GM23338 (cell line): Measurements from ENCODE around the gene BBX. TPM values are rescaled to one million over a fixed set of nuclear protein-coding genes. Genes with fewer than 3 reads are reported as not detected.

ENCODE experiments used
- ATAC-seq: fragments of 200-7000 bp; cut with Tn5 transposase; 3 replicates; pipeline ENCODE4 v1.9.1; 2020
- DNase-seq: peaks from one replicate; pipeline ENCODE4 v3.0.0-alpha.2; 2015; ENCODE audit warnings: low spot score
- H2AFZ ChIP-seq: fragments of 200-600 bp; sonication (generic); 2 replicates; pipeline ENCODE4 v1.8.0; 2016; ENCODE audit warnings: antibody characterized with exemption, mild to moderate bottlenecking, moderate library complexity
- H3F3A ChIP-seq: fragments of 200-600 bp; sonication (generic); replicated peaks from 2 replicates; pipeline ENCODE4 v1.8.0; 2017; ENCODE audit warnings: antibody characterized with exemption, mixed run types, low read depth
- H3K27ac ChIP-seq: fragments of 200-600 bp; sonication (generic); 2 replicates; pipeline ENCODE4 v1.6.1; 2016; ENCODE audit warnings: low read depth
- H3K27me3 ChIP-seq: fragments of 200-600 bp; sonication (generic); 2 replicates; pipeline ENCODE4 v1.8.0; 2016; ENCODE audit warnings: mild to moderate bottlenecking, mixed run types, moderate library complexity; ENCODE audit not compliant: insufficient read depth
- H3K36me3 ChIP-seq: fragments of 200-600 bp; sonication (generic); 2 replicates; pipeline ENCODE4 v1.8.0; 2016; ENCODE audit warnings: mild to moderate bottlenecking; ENCODE audit not compliant: insufficient read depth
- H3K4me1 ChIP-seq: fragments of 200-600 bp; sonication (generic); 2 replicates; pipeline ENCODE4 v1.8.0; 2016; ENCODE audit warnings: mild to moderate bottlenecking, moderate library complexity; ENCODE audit not compliant: insufficient read depth
- H3K4me2 ChIP-seq: fragments of 200-600 bp; sonication (generic); 2 replicates; pipeline ENCODE4 v1.7.1; 2017; ENCODE audit warnings: mixed run types
- H3K4me3 ChIP-seq: fragments of 200-600 bp; sonication (generic); 2 replicates; pipeline ENCODE4 v1.6.1; 2016; ENCODE audit warnings: mixed run types
- H3K79me2 ChIP-seq: fragments of 200-600 bp; sonication (generic); replicated peaks from 2 replicates; pipeline ENCODE4 v1.8.0; 2017; ENCODE audit warnings: mild to moderate bottlenecking; ENCODE audit not compliant: insufficient read depth
- H3K9me2 ChIP-seq: fragments of 200-600 bp; sonication (generic); 2 replicates; pipeline ENCODE4 v1.8.0; 2017; ENCODE audit not compliant: insufficient read depth
- H4K20me1 ChIP-seq: fragments of 200-600 bp; sonication (generic); replicated peaks from 2 replicates; pipeline ENCODE4 v1.8.0; 2017; ENCODE audit warnings: mild to moderate bottlenecking; ENCODE audit not compliant: insufficient read depth
- H3K27ac Mint-ChIP-seq: 2 replicates; pipeline ENCODE4 v1.8.0; 2020; ENCODE audit warnings: inconsistent platforms, mild to moderate bottlenecking, moderate library complexity, mixed read lengths
- H3K27me3 Mint-ChIP-seq: 3 replicates; pipeline ENCODE4 v1.8.0; 2022; ENCODE audit warnings: low read depth, mild to moderate bottlenecking, moderate library complexity, mixed read lengths, inconsistent platforms; ENCODE audit not compliant: insufficient read depth, poor library complexity
- H3K36me3 Mint-ChIP-seq: 3 replicates; pipeline ENCODE4 v1.8.0; 2021; ENCODE audit warnings: low read depth, mild to moderate bottlenecking, inconsistent platforms, moderate library complexity, mixed read lengths
- H3K4me1 Mint-ChIP-seq: 3 replicates; pipeline ENCODE4 v1.8.0; 2020; ENCODE audit warnings: mild to moderate bottlenecking, inconsistent platforms, mixed read lengths
- H3K4me3 Mint-ChIP-seq: 3 replicates; pipeline ENCODE4 v1.8.0; 2021; ENCODE audit warnings: moderate library complexity, mild to moderate bottlenecking, inconsistent platforms, mixed read lengths
- H3K9me3 Mint-ChIP-seq: 3 replicates; pipeline ENCODE4 v1.8.0; 2020; ENCODE audit warnings: moderate library complexity, mild to moderate bottlenecking, inconsistent platforms, mixed read lengths
- EZH2phosphoT487 ChIP-seq: fragments of 200-600 bp; sonication (generic); IDR thresholded peaks from one replicate; pipeline ENCODE4 v1.8.1; 2018; ENCODE audit warnings: antibody characterized with exemption; ENCODE audit not compliant: unreplicated experiment
- REST ChIP-seq: IDR thresholded peaks from one replicate; pipeline ENCODE4 v1.6.1; 2018; ENCODE audit warnings: antibody characterized with exemption; ENCODE audit not compliant: unreplicated experiment
- polyA plus RNA-seq: library from polyadenylated mRNA; unstranded; fragments of >200 nt; fragmentation: Nextera tagmentation; extraction: Ambion mirVana; gene quantifications from 2 replicates; pipeline ENCODE4 v1.2.1, GENCODE V29; 2016
- total RNA-seq: library from RNA; depleted of rRNA; stranded (reverse); fragments of >200 nt; shearing (Covaris generic); gene quantifications from 2 replicates; pipeline ENCODE4 v1.2.3, GENCODE V29; 2014
- TF ChIP-seq, protein P1 (sequence below): fragments of 250-450 bp; sonication (Bioruptor Pico); IDR thresholded peaks from 2 replicates; pipeline ENCODE4 v1.5.0; 2020; ENCODE audit warnings: mild to moderate bottlenecking, moderate library complexity

Gene BBX
- total and polyA plus RNA-seq, 2 experiments from 2014 or later = 35.2 to 44.1 TPM

GRCh38 chr3:107516475-107516874 is 6.3 kb upstream of the BBX start (continued):
- TF ChIP-seq, protein P1, sequence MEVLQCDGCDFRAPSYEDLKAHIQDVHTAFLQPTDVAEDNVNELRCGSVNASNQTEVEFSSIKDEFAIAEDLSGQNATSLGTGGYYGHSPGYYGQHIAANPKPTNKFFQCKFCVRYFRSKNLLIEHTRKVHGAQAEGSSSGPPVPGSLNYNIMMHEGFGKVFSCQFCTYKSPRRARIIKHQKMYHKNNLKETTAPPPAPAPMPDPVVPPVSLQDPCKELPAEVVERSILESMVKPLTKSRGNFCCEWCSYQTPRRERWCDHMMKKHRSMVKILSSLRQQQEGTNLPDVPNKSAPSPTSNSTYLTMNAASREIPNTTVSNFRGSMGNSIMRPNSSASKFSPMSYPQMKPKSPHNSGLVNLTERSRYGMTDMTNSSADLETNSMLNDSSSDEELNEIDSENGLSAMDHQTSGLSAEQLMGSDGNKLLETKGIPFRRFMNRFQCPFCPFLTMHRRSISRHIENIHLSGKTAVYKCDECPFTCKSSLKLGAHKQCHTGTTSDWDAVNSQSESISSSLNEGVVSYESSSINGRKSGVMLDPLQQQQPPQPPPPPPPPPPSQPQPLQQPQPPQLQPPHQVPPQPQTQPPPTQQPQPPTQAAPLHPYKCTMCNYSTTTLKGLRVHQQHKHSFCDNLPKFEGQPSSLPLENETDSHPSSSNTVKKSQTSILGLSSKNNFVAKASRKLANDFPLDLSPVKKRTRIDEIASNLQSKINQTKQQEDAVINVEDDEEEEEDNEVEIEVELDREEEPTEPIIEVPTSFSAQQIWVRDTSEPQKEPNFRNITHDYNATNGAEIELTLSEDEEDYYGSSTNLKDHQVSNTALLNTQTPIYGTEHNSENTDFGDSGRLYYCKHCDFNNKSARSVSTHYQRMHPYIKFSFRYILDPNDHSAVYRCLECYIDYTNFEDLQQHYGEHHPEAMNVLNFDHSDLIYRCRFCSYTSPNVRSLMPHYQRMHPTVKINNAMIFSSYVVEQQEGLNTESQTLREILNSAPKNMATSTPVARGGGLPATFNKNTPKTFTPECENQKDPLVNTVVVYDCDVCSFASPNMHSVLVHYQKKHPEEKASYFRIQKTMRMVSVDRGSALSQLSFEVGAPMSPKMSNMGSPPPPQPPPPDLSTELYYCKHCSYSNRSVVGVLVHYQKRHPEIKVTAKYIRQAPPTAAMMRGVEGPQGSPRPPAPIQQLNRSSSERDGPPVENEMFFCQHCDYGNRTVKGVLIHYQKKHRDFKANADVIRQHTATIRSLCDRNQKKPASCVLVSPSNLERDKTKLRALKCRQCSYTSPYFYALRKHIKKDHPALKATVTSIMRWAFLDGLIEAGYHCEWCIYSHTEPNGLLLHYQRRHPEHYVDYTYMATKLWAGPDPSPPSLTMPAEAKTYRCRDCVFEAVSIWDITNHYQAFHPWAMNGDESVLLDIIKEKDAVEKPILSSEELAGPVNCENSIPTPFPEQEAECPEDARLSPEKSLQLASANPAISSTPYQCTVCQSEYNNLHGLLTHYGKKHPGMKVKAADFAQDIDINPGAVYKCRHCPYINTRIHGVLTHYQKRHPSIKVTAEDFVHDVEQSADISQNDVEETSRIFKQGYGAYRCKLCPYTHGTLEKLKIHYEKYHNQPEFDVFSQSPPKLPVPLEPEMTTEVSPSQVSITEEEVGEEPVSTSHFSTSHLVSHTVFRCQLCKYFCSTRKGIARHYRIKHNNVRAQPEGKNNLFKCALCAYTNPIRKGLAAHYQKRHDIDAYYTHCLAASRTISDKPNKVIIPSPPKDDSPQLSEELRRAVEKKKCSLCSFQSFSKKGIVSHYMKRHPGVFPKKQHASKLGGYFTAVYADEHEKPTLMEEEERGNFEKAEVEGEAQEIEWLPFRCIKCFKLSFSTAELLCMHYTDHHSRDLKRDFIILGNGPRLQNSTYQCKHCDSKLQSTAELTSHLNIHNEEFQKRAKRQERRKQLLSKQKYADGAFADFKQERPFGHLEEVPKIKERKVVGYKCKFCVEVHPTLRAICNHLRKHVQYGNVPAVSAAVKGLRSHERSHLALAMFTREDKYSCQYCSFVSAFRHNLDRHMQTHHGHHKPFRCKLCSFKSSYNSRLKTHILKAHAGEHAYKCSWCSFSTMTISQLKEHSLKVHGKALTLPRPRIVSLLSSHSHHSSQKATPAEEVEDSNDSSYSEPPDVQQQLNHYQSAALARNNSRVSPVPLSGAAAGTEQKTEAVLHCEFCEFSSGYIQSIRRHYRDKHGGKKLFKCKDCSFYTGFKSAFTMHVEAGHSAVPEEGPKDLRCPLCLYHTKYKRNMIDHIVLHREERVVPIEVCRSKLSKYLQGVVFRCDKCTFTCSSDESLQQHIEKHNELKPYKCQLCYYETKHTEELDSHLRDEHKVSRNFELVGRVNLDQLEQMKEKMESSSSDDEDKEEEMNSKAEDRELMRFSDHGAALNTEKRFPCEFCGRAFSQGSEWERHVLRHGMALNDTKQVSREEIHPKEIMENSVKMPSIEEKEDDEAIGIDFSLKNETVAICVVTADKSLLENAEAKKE (CRISPR knock-in tag) = no peak
- no peak for TF ChIP-seq REST

- ATAC-seq = no peak
- Histone ChIP-seq H3K9me2 (no peaks in the 10 kb centered on the region), H3K27ac (no peak overlapping the region), H3K4me2 (no peak overlapping the region), H3K27me3 (peaks cover 3% of the 10 kb centered on the region; the same call in 1 of the 2 replicates), H3K4me3 (no peak overlapping the region), H3K4me1 (no peaks in the 10 kb centered on the region; the same call in 1 of the 2 replicates), H4K20me1 (no peaks in the 10 kb centered on the region), H3F3A (no peaks in the 10 kb centered on the region), H2AFZ (no peak overlapping the region), H3K36me3 (no peaks in the 10 kb centered on the region), H3K79me2 (peaks cover 8% of the 10 kb centered on the region)
- Mint-ChIP-seq H3K36me3 (no peaks in the 10 kb centered on the region; the same call in 2 of the 3 replicates), H3K27me3 (peaks cover 5% of the 10 kb centered on the region), H3K9me3 (no peaks in the 10 kb centered on the region), H3K4me1 (peaks cover 5% of the 10 kb centered on the region; the same call in 2 of the 3 replicates), H3K4me3 (no peak overlapping the region), H3K27ac (no peak overlapping the region)
- DNase-seq = no peak
- TF ChIP-seq EZH2phosphoT487 = no peak
These were observed 2.2 kb upstream of the BBX start for GRCh38 chr3:107520535-107520934.
